ENCODE data around the gene MAD1L1. TPM values are rescaled to one million over a fixed set of nuclear protein-coding genes. Genes with fewer than 3 reads are reported as not detected.

MAD1L1 gene
- total RNA-seq, 4 donors from 2014 or later, result 22.3 to 56.6 (median 35.0) TPM

DNA sequence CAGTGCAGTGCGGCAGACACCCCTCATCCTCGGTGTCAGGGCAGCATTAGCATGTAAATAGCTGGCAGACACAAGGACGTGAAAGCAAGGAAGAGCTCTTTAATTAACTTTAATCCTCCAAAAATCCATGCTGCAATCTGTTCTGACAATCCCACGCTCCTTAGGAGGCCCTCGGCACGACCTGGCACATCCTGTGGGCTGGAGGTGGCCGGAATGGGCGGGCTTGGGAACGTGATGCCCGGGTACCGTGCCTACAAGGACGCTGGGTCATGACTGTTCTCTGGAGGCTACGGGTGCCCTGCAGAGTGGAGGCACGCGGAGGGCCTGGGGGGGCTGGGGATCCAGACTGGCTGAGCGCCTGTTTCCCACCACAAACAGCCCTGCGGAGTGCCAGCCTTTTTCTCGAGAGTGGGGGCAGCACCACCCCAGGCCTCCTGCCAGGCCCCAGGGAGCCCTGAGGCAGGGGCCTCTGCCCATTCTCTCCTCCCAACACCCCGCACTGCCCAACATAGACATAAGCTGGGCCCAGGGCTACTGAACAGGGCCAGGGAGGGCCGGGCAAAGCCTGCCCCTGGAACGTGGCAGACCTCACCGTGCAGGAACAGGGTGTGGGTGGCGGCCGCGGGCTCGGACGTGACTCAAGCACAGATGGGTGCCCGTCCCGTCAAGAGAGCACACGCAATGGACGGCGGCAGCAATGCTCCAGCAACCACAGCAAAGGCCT, 189.3 kb downstream of the MAD1L1 start:
- Histone ChIP-seq H3K4me3 (no peak overlapping the region), H3K36me3 (peaks cover 0 to 20% of the 10 kb centered on the region in 2 donors), H3K4me1 (peaks cover 0 to 2% (median 0%) of the 10 kb centered on the region in 3 donors), H3K9me3 (no peaks in the 10 kb centered on the region), H3K27me3 (no peaks in the 10 kb centered on the region), H3K27ac (no peak overlapping the region)
- 90% methylated on average over 2 of the region's 32 CpGs; no CpG with 5 or more reads in 1 of the 2 donors for WGBS, 2 donors (ENCODE audit: low coverage in 1 of 2)
- no peak for ATAC-seq
- TF ChIP-seq POLR2A (IDR thresholded peaks at IDR 0.05) (no peak), EP300 (IDR thresholded peaks at IDR 0.05) (no peak), POLR2AphosphoS5 (IDR thresholded peaks at IDR 0.05) (no peak)
- TF ChIP-seq, protein P1, sequence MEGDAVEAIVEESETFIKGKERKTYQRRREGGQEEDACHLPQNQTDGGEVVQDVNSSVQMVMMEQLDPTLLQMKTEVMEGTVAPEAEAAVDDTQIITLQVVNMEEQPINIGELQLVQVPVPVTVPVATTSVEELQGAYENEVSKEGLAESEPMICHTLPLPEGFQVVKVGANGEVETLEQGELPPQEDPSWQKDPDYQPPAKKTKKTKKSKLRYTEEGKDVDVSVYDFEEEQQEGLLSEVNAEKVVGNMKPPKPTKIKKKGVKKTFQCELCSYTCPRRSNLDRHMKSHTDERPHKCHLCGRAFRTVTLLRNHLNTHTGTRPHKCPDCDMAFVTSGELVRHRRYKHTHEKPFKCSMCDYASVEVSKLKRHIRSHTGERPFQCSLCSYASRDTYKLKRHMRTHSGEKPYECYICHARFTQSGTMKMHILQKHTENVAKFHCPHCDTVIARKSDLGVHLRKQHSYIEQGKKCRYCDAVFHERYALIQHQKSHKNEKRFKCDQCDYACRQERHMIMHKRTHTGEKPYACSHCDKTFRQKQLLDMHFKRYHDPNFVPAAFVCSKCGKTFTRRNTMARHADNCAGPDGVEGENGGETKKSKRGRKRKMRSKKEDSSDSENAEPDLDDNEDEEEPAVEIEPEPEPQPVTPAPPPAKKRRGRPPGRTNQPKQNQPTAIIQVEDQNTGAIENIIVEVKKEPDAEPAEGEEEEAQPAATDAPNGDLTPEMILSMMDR (IDR thresholded peaks at IDR 0.05), result no peak

DNA sequence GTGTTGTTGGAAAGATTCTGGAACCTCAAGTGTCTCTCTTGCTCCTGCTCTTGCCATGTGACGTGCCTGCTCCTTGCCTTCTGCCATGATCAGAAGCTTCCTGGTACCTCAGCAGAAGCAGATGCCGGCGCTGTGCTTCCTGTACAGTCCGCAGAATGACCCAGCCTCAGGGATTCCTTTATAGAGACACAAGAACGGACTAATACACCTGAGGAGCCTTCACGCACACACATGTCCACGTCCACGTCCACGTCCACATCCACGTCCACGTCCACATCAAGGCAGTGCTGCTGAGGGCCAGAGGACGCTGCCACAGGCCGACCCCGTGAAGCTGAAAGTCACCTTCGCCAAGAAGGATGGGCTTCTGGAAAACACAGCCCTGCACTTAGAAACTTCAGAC, 190.1 kb downstream of the MAD1L1 start:
- no peak for ATAC-seq
- Histone ChIP-seq H3K27ac (no peak overlapping the region), H3K27me3 (no peaks in the 10 kb centered on the region), H3K36me3 (peaks cover 0 to 20% of the 10 kb centered on the region in 2 donors), H3K4me1 (peaks cover 0 to 11% (median 0%) of the 10 kb centered on the region in 3 donors), H3K4me3 (no peak overlapping the region), H3K9me3 (no peaks in the 10 kb centered on the region)
- TF ChIP-seq EP300 (IDR thresholded peaks at IDR 0.05), result no peak
- TF ChIP-seq, protein P1 (IDR thresholded peaks at IDR 0.05), result no peak
- TF ChIP-seq POLR2A (IDR thresholded peaks at IDR 0.05), result no peak
- no peak for TF ChIP-seq POLR2AphosphoS5 (IDR thresholded peaks at IDR 0.05)
- 92% methylated on average over 10 of the region's 15 CpGs; no CpG with 5 or more reads in 1 of the 2 donors for WGBS, 2 donors (ENCODE audit: low coverage in 1 of 2)

DNA sequence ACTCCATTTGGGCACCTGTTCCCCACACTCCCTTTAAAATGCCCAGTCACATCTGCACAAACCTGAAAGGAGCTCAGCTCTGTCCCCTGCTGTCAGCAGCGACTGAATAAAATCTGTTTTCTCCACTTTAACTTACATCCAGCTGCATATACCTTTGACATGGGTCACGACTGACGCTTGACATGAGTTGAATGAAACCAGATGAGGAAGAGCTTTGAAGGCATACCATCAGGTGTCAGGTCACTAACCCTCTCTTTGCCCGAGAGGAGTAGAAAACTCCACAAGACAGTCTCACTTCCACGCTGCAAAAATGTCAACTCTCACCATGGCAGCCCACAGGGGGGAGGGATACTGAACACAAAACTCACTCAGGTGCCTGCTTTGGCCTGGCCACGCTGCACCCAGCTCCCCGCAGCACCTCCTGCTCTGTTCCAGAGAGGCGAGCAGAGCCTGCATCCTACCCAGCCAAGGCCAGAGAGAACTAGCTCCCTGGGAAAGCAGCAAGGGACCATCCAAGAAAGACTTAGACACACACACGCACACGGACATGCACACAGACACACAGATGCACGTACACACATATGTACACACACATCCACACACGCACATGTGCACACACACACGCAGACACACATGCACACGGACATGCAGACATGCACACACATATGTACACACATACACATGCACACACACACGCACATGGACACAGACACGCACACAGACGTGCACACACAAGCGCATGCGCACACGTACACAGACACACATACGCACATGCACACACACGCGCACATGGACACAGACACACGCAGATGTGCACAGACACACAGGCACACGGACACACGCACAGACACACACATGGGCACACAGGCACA, 191.0 kb downstream of the MAD1L1 start:
- TF ChIP-seq POLR2A (IDR thresholded peaks at IDR 0.05) (no peak), EP300 (IDR thresholded peaks at IDR 0.05) (no peak), POLR2AphosphoS5 (IDR thresholded peaks at IDR 0.05) (no peak)
- TF ChIP-seq, protein P1 (IDR thresholded peaks at IDR 0.05), result no peak
- H3K4me1 ChIP-seq, result peaks cover 0 to 18% (median 0%) of the 10 kb centered on the region in 3 donors
- 97 to 100% methylated on average over 1 to 14 of the region's 26 CpGs for WGBS, 2 donors (ENCODE audit: low coverage in 1 of 2)

DNA sequence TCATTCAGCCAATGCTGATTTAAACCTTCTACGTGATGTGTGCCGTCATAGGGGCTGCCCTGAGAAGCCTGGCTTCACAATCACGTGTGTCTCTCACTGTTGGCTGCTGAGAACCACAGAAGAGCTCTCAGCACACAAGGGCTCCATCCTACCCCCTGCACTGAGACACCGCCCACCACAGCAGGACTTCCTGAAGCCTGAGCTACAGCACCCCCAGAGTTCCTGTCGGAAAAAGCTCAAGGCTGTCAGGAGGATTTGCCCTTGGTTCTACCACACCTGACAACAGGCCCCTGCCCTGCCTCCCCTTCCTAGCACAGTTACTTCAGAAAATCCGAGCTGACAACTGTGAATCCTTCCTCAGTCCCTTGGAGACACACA, 191.9 kb downstream of the MAD1L1 start:
- Histone ChIP-seq H3K36me3 (peaks cover 0 to 20% of the 10 kb centered on the region in 2 donors), H3K27ac (no peak overlapping the region), H3K9me3 (no peaks in the 10 kb centered on the region), H3K4me1 (peaks cover 0 to 18% (median 0%) of the 10 kb centered on the region in 3 donors), H3K4me3 (no peak overlapping the region), H3K27me3 (no peaks in the 10 kb centered on the region)
- 100% methylated on average over 2 of the region's 6 CpGs; no CpG with 5 or more reads in 1 of the 2 donors for WGBS, 2 donors (ENCODE audit: low coverage in 1 of 2)
- TF ChIP-seq POLR2A (IDR thresholded peaks at IDR 0.05), result no peak
- TF ChIP-seq POLR2AphosphoS5 (IDR thresholded peaks at IDR 0.05), result no peak
- TF ChIP-seq, protein P1 (IDR thresholded peaks at IDR 0.05), result no peak
- no peak for TF ChIP-seq EP300 (IDR thresholded peaks at IDR 0.05)
- no peak for ATAC-seq

More for the DNA sequence above, 191.0 kb downstream of the MAD1L1 start:
- no peak for ATAC-seq
- Histone ChIP-seq H3K27ac (no peak overlapping the region), H3K9me3 (no peaks in the 10 kb centered on the region), H3K4me3 (no peak overlapping the region), H3K27me3 (no peaks in the 10 kb centered on the region), H3K36me3 (peaks cover 0 to 20% of the 10 kb centered on the region in 2 donors)
